MM.1S (cell line): ENCODE results near the gene SNX2.

ENCODE experiments used
- EZH2 ChIP-seq: fragments of 300-600 bp; sonication (generic); optimal IDR thresholded peaks from 2 replicates; pipeline ENCODE3; 2017; ENCODE audit warnings: low read depth, mild to moderate bottlenecking, antibody characterized with exemption, low read length, mixed read lengths
- EZH2phosphoT487 ChIP-seq: fragments of 300-600 bp; sonication (generic); IDR thresholded peaks from 2 replicates; pipeline ENCODE4 v1.6.1; 2018; ENCODE audit warnings: antibody characterized with exemption, low read length
- TF ChIP-seq, protein P1 (sequence below): fragments of 300-600 bp; sonication (generic); IDR thresholded peaks from 2 replicates; pipeline ENCODE4 v1.5.1; 2016; ENCODE audit warnings: antibody characterized with exemption, low read length, mixed read lengths

GRCh38 chr5:122760236-122760635 lies 14.6 kb upstream of the SNX2 start:
- no peak for TF ChIP-seq EZH2phosphoT487
- no peak for TF ChIP-seq EZH2
- TF ChIP-seq, protein P1, sequence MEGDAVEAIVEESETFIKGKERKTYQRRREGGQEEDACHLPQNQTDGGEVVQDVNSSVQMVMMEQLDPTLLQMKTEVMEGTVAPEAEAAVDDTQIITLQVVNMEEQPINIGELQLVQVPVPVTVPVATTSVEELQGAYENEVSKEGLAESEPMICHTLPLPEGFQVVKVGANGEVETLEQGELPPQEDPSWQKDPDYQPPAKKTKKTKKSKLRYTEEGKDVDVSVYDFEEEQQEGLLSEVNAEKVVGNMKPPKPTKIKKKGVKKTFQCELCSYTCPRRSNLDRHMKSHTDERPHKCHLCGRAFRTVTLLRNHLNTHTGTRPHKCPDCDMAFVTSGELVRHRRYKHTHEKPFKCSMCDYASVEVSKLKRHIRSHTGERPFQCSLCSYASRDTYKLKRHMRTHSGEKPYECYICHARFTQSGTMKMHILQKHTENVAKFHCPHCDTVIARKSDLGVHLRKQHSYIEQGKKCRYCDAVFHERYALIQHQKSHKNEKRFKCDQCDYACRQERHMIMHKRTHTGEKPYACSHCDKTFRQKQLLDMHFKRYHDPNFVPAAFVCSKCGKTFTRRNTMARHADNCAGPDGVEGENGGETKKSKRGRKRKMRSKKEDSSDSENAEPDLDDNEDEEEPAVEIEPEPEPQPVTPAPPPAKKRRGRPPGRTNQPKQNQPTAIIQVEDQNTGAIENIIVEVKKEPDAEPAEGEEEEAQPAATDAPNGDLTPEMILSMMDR, result no peak
